Neural cell (in vitro differentiated cells): ENCODE results near the gene TOP1. TPM values are rescaled to one million over a fixed set of nuclear protein-coding genes. Genes with fewer than 3 reads are reported as not detected.
A peak's percentile ranks its signal among the peaks of the same experiment; 100 is the strongest.

ENCODE experiments used
- H2AFZ ChIP-seq: fragments of 200-600, 300-800 bp; sonication (generic), shearing (Covaris generic); 2 replicates; pipeline ENCODE4 v1.6.0; 2014; ENCODE audit warnings: low read depth, mild to moderate bottlenecking, antibody characterized with exemption, low read length, moderate library complexity
- H3F3A ChIP-seq: fragments of 200-600 bp; shearing (Covaris generic); 2 replicates; pipeline ENCODE4 v1.6.1; 2016; ENCODE audit warnings: mild to moderate bottlenecking, moderate library complexity, mixed read lengths, antibody characterized with exemption, low read length; ENCODE audit not compliant: insufficient read depth, poor library complexity, severe bottlenecking
- H3K27ac ChIP-seq: fragments of 200-600, 300-800 bp; sonication (generic), shearing (Covaris generic); 2 replicates; pipeline ENCODE4 v1.5.1; 2014; ENCODE audit warnings: mild to moderate bottlenecking, low read length, moderate library complexity
- H3K27me3 ChIP-seq: fragments of 300-800, 200-600 bp; sonication (generic), shearing (Covaris generic); 2 replicates; pipeline ENCODE4 v1.6.0; 2014; ENCODE audit warnings: mild to moderate bottlenecking, low read depth, low read length, moderate library complexity; ENCODE audit not compliant: insufficient read depth
- H3K36me3 ChIP-seq: fragments of 300-800, 200-600 bp; sonication (generic), shearing (Covaris generic); 2 replicates; pipeline ENCODE4 v1.5.1; 2014; ENCODE audit warnings: mild to moderate bottlenecking, antibody characterized with exemption, low read length, moderate library complexity; ENCODE audit not compliant: insufficient read depth
- H3K4me2 ChIP-seq: fragments of 300-800, 200-600 bp; sonication (generic), shearing (Covaris generic); 2 replicates; pipeline ENCODE4 v1.6.0; 2014; ENCODE audit warnings: mild to moderate bottlenecking, low read length
- H3K4me3 ChIP-seq: fragments of 300-800, 200-600 bp; sonication (generic), shearing (Covaris generic); 2 replicates; pipeline ENCODE4 v1.5.1; 2014; ENCODE audit warnings: mild to moderate bottlenecking, low read length, moderate library complexity
- H3K79me2 ChIP-seq: fragments of 200-600 bp; shearing (Covaris generic); replicated peaks from 2 replicates; pipeline ENCODE4 v1.6.0; 2014; ENCODE audit warnings: mild to moderate bottlenecking, low read length, moderate library complexity; ENCODE audit not compliant: insufficient read depth
- H3K9ac ChIP-seq: fragments of 300-800, 200-600 bp; sonication (generic), shearing (Covaris generic); 2 replicates; pipeline ENCODE4 v1.6.1; 2016; ENCODE audit warnings: mild to moderate bottlenecking, low read length, mixed read lengths
- H3K9me2 ChIP-seq: fragments of 200-600 bp; shearing (Covaris generic); 2 replicates; pipeline ENCODE4 v1.6.1; 2016; ENCODE audit warnings: mild to moderate bottlenecking, low read length, mixed read lengths; ENCODE audit not compliant: insufficient read depth
- H3K9me3 ChIP-seq: fragments of 200-600, 300-800 bp; sonication (generic), shearing (Covaris generic); 2 replicates; pipeline ENCODE4 v1.6.1; 2016; ENCODE audit warnings: mild to moderate bottlenecking, mixed run types, low read length, moderate library complexity, mixed read lengths
- H4K20me1 ChIP-seq: fragments of 200-600 bp; shearing (Covaris generic); 2 replicates; pipeline ENCODE4 v1.6.1; 2016; ENCODE audit warnings: mild to moderate bottlenecking, mixed run types; ENCODE audit not compliant: insufficient read depth
- CTCF ChIP-seq: fragments of 450-650 bp; IDR thresholded peaks from 2 replicates; pipeline ENCODE4 v1.5.1; 2014; ENCODE audit warnings: antibody characterized with exemption, mild to moderate bottlenecking, moderate library complexity; ENCODE audit not compliant: poor library complexity, severe bottlenecking
- EP300 ChIP-seq: fragments of 450-650 bp; conservative IDR thresholded peaks from 2 replicates; pipeline ENCODE4 v1.6.1; 2014; ENCODE audit warnings: antibody characterized with exemption, mild to moderate bottlenecking, moderate library complexity; ENCODE audit not compliant: poor library complexity, severe bottlenecking
- EZH2 ChIP-seq: fragments of 200-600, 300-800 bp; shearing (Covaris generic), sonication (generic); IDR thresholded peaks from 2 replicates; pipeline ENCODE4 v1.6.1; 2014; ENCODE audit warnings: antibody characterized with exemption, low read length, borderline replicate concordance, mild to moderate bottlenecking; ENCODE audit not compliant: insufficient read depth, poor library complexity, severe bottlenecking
- MXI1 ChIP-seq: fragments of 450-650 bp; conservative IDR thresholded peaks from 2 replicates; pipeline ENCODE4 v1.6.1; 2014; ENCODE audit warnings: antibody characterized with exemption, mild to moderate bottlenecking; ENCODE audit not compliant: poor library complexity, severe bottlenecking
- POLR2AphosphoS5 ChIP-seq: IDR thresholded peaks from 2 replicates; pipeline ENCODE4 v1.6.1; 2012
- RAD21 ChIP-seq: fragments of 450-650 bp; conservative IDR thresholded peaks from 2 replicates; pipeline ENCODE4 v1.6.1; 2014; ENCODE audit warnings: antibody characterized with exemption, mild to moderate bottlenecking, moderate library complexity
- REST ChIP-seq: IDR thresholded peaks from 2 replicates; pipeline ENCODE4 v1.6.1; 2012; ENCODE audit warnings: borderline replicate concordance
- SMC3 ChIP-seq: fragments of 450-650 bp; conservative IDR thresholded peaks from 2 replicates; pipeline ENCODE4 v1.6.1; 2014; ENCODE audit warnings: antibody characterized with exemption, mild to moderate bottlenecking, moderate library complexity; ENCODE audit not compliant: poor library complexity
- TAF1 ChIP-seq: IDR thresholded peaks from 2 replicates; pipeline ENCODE4 v1.6.1; 2012; ENCODE audit warnings: low read depth
- polyA minus RNA-seq: library from RNA; depleted of rRNA, polyadenylated mRNA; stranded (reverse); fragments of >200 nt; gene quantifications from 2 replicates; pipeline ENCODE4 v1.2.3, GENCODE V29; 2014
- polyA plus RNA-seq: library from polyadenylated mRNA; depleted of rRNA; stranded (reverse); fragments of >200 nt; gene quantifications from 2 replicates; pipeline ENCODE4 v1.2.3, GENCODE V29; 2014

Gene TOP1
- polyA plus RNA-seq = 27.8 and 33.2 TPM in 2 replicates
- 48.7 and 65.5 TPM in 2 replicates for polyA minus RNA-seq

GRCh38 chr20:41028359-41029149, at the start of gene TOP1:
TOP1 (plus strand) TSS chr20:41028822; CDS start chr20:41029068, 246 bp downstream.
- Histone ChIP-seq H3K4me3 (peak within 1 kb of the TSS; percentile 95), H3K9me3 (no peaks in the 10 kb centered on the region), H3K9me2 (no peaks in the 10 kb centered on the region), H4K20me1 (peaks cover 18% of the 10 kb centered on the region), H2AFZ (peak within 1 kb of the TSS; percentile 49), H3K27me3 (no peaks in the 10 kb centered on the region), H3K9ac (peak within 1 kb of the TSS; percentile 93), H3F3A (no peaks in the 10 kb centered on the region), H3K27ac (peak within 1 kb of the TSS; percentile 86), H3K4me2 (peak within 1 kb of the TSS; percentile 84), H3K79me2 (peaks cover 49% of the 10 kb centered on the region), H3K36me3 (no peaks in the 10 kb centered on the region)
- no peak for TF ChIP-seq SMC3
- TF ChIP-seq CTCF = peak; percentile 50
- peak; percentile 96 for TF ChIP-seq MXI1
- TF ChIP-seq EZH2 = no peak
- peak; percentile 78 for TF ChIP-seq REST
- no peak for TF ChIP-seq EP300
- TF ChIP-seq TAF1 = peak; percentile 58
- peak; percentile 99 for TF ChIP-seq POLR2AphosphoS5
- no peak for TF ChIP-seq RAD21

- Histone ChIP-seq H3K27ac (no peak overlapping the region), H3K79me2 (no peaks in the 10 kb centered on the region), H3K4me2 (no peak overlapping the region), H3K27me3 (no peaks in the 10 kb centered on the region), H3K4me3 (no peak overlapping the region), H3K9me2 (no peaks in the 10 kb centered on the region), H3K36me3 (no peaks in the 10 kb centered on the region), H3K9ac (no peak overlapping the region), H4K20me1 (no peaks in the 10 kb centered on the region), H3K9me3 (no peaks in the 10 kb centered on the region), H2AFZ (no peak overlapping the region), H3F3A (no peaks in the 10 kb centered on the region)
- TF ChIP-seq RAD21 (no peak), CTCF (no peak), MXI1 (no peak), POLR2AphosphoS5 (no peak), SMC3 (no peak), TAF1 (no peak), REST (no peak), EZH2 (no peak), EP300 (no peak)
Observed at GRCh38 chr20:40979247-40979646, 49.4 kb upstream of the TOP1 start.
